Hepatocyte (in vitro differentiated cells): ENCODE data around the gene UGP2. TPM values are rescaled to one million over a fixed set of nuclear protein-coding genes. Genes with fewer than 3 reads are reported as not detected.

ENCODE experiments used
- DNase-seq: peaks from one replicate; pipeline ENCODE4 v3.0.0-alpha.2; 2016; ENCODE audit warnings: low spot score
- H2AFZ ChIP-seq: fragments of 200-600 bp; sonication (generic); 2 replicates; pipeline ENCODE4 v1.6.0; 2016; ENCODE audit warnings: antibody characterized with exemption, mild to moderate bottlenecking
- H3K27ac ChIP-seq: fragments of 200-600 bp; sonication (generic); 2 replicates; pipeline ENCODE4 v1.5.1; 2016; ENCODE audit warnings: mild to moderate bottlenecking
- H3K27me3 ChIP-seq: fragments of 200-600 bp; sonication (generic); 2 replicates; pipeline ENCODE4 v1.6.1; 2016
- H3K36me3 ChIP-seq: fragments of 200-600 bp; sonication (generic); replicated peaks from 2 replicates; pipeline ENCODE4 v1.5.1; 2016; ENCODE audit warnings: low read depth; ENCODE audit not compliant: insufficient read depth
- H3K4me1 ChIP-seq: fragments of 200-600 bp; sonication (generic); 2 replicates; pipeline ENCODE4 v1.5.1; 2016; ENCODE audit warnings: mild to moderate bottlenecking, moderate library complexity; ENCODE audit not compliant: insufficient read depth
- H3K4me2 ChIP-seq: fragments of 200-600 bp; sonication (generic); 2 replicates; pipeline ENCODE4 v1.6.0; 2016
- H3K4me3 ChIP-seq: fragments of 200-600 bp; sonication (generic); 2 replicates; pipeline ENCODE4 v1.5.1; 2016; ENCODE audit warnings: mild to moderate bottlenecking
- H3K79me2 ChIP-seq: fragments of 200-600 bp; sonication (generic); 2 replicates; pipeline ENCODE4 v1.6.0; 2017; ENCODE audit warnings: mild to moderate bottlenecking
- H3K9me2 ChIP-seq: fragments of 200-600 bp; sonication (generic); replicated peaks from 2 replicates; pipeline ENCODE4 v1.6.0; 2017; ENCODE audit warnings: mild to moderate bottlenecking; ENCODE audit not compliant: insufficient read depth
- H3K9me3 ChIP-seq: fragments of 200-600 bp; sonication (generic); 2 replicates; pipeline ENCODE4 v1.5.1; 2016; ENCODE audit warnings: low read depth, mild to moderate bottlenecking
- H4K20me1 ChIP-seq: fragments of 200-600 bp; sonication (generic); 2 replicates; pipeline ENCODE4 v1.6.0; 2016; ENCODE audit warnings: mild to moderate bottlenecking; ENCODE audit not compliant: insufficient read depth, poor library complexity, severe bottlenecking
- CTCF ChIP-seq: fragments of 200-600 bp; sonication (generic); IDR thresholded peaks from 2 replicates; pipeline ENCODE4 v1.5.1; 2016; ENCODE audit warnings: antibody characterized with exemption, mild to moderate bottlenecking; ENCODE audit not compliant: poor library complexity
- EZH2 ChIP-seq: fragments of 200-600 bp; sonication (generic); IDR thresholded peaks from 2 replicates; pipeline ENCODE4 v1.6.1; 2016; ENCODE audit warnings: antibody characterized with exemption, mild to moderate bottlenecking, borderline replicate concordance
- EZH2phosphoT487 ChIP-seq: fragments of 200-600 bp; sonication (generic); IDR thresholded peaks from one replicate; pipeline ENCODE4 v1.6.1; 2018; ENCODE audit warnings: antibody characterized with exemption, mild to moderate bottlenecking, low read depth, moderate library complexity; ENCODE audit not compliant: unreplicated experiment, severe bottlenecking
- WGBS: methylation state at CpG from one replicate; pipeline ENCODE4 v1.1.6; 2016; ENCODE audit warnings: low lambda C conversion rate; ENCODE audit errors: missing lambda C conversion rate; 5-methylcytosine and 5-hydroxymethylcytosine counted together
- polyA plus RNA-seq: library from polyadenylated mRNA; unstranded; fragments of >200 nt; fragmentation: Nextera tagmentation; extraction: Ambion mirVana; gene quantifications from 2 replicates; pipeline ENCODE4 v1.2.1, GENCODE V29; 2016
- total RNA-seq: library from RNA; depleted of rRNA; stranded (reverse); fragments of >200 nt; gene quantifications from 2 replicates; pipeline ENCODE4 v1.2.3, GENCODE V29; 2014

The UGP2 gene
- total and polyA plus RNA-seq, 2 experiments from 2014 or later, result 273 to 322 TPM

GRCh38 chr2:63865159-63865799 lies 23.6 kb downstream of the UGP2 start:
- H4K20me1 ChIP-seq, result no peaks in the 10 kb centered on the region
- H3K27ac ChIP-seq, result peak overlapping the region; percentile 81
- no peak overlapping the region for H2AFZ ChIP-seq
- TF ChIP-seq EZH2phosphoT487 (no peak), CTCF (no peak), EZH2 (no peak)
- DNase-seq, result no peak
- H3K4me3 ChIP-seq, result no peak overlapping the region
- H3K9me2 ChIP-seq, result no peaks in the 10 kb centered on the region
- no peaks in the 10 kb centered on the region for H3K36me3 ChIP-seq
- 94% methylated on average over 6 of the region's 6 CpGs for WGBS
- no peaks in the 10 kb centered on the region for H3K9me3 ChIP-seq
- peaks cover 24% of the 10 kb centered on the region for H3K4me1 ChIP-seq
- H3K4me2 ChIP-seq, result no peak overlapping the region
- H3K79me2 ChIP-seq, result peaks cover 45% of the 10 kb centered on the region
- no peaks in the 10 kb centered on the region for H3K27me3 ChIP-seq

- Histone ChIP-seq H4K20me1 (no peaks in the 10 kb centered on the region), H3K4me1 (peaks cover 32% of the 10 kb centered on the region)
Observed at GRCh38 chr2:63866009-63866709, 24.5 kb downstream of the UGP2 start.

GRCh38 chr2:63870679-63871078 lies 29.0 kb downstream of the UGP2 start:
- Histone ChIP-seq H3K27me3 (no peaks in the 10 kb centered on the region), H3K4me2 (peak overlapping the region; percentile 49), H3K27ac (peak overlapping the region; percentile 73), H3K9me3 (no peaks in the 10 kb centered on the region), H4K20me1 (no peaks in the 10 kb centered on the region), H3K9me2 (no peaks in the 10 kb centered on the region), H3K36me3 (peaks cover 4% of the 10 kb centered on the region), H2AFZ (no peak overlapping the region), H3K4me3 (no peak overlapping the region), H3K4me1 (peaks cover 16% of the 10 kb centered on the region), H3K79me2 (peaks cover 54% of the 10 kb centered on the region)
- DNase-seq, result no peak
- no peak for TF ChIP-seq EZH2phosphoT487
- no peak for TF ChIP-seq EZH2
- no peak for TF ChIP-seq CTCF
- WGBS, result 88% methylated on average over 4 of the region's 4 CpGs

More at GRCh38 chr2:63866009-63866709, 24.5 kb downstream of the UGP2 start:
- Histone ChIP-seq H2AFZ (no peak overlapping the region), H3K4me3 (no peak overlapping the region), H3K36me3 (no peaks in the 10 kb centered on the region), H3K9me2 (no peaks in the 10 kb centered on the region), H3K27me3 (no peaks in the 10 kb centered on the region), H3K4me2 (no peak overlapping the region), H3K79me2 (peaks cover 45% of the 10 kb centered on the region), H3K9me3 (no peaks in the 10 kb centered on the region), H3K27ac (no peak overlapping the region)
- WGBS, result 76% methylated on average over 2 of the region's 2 CpGs
- TF ChIP-seq EZH2phosphoT487 (no peak), EZH2 (no peak), CTCF (no peak)
- DNase-seq, result no peak
